ENCODE measurements around the gene BTBD2. TPM values are rescaled to one million over a fixed set of nuclear protein-coding genes. Genes with fewer than 3 reads are reported as not detected.

The BTBD2 gene
- total and polyA plus RNA-seq, 2 of the 8 experiments (the other 6 are each of a cell fraction or from before 2014, with no cell fraction given) = 91.7 to 92.3 TPM

DNA sequence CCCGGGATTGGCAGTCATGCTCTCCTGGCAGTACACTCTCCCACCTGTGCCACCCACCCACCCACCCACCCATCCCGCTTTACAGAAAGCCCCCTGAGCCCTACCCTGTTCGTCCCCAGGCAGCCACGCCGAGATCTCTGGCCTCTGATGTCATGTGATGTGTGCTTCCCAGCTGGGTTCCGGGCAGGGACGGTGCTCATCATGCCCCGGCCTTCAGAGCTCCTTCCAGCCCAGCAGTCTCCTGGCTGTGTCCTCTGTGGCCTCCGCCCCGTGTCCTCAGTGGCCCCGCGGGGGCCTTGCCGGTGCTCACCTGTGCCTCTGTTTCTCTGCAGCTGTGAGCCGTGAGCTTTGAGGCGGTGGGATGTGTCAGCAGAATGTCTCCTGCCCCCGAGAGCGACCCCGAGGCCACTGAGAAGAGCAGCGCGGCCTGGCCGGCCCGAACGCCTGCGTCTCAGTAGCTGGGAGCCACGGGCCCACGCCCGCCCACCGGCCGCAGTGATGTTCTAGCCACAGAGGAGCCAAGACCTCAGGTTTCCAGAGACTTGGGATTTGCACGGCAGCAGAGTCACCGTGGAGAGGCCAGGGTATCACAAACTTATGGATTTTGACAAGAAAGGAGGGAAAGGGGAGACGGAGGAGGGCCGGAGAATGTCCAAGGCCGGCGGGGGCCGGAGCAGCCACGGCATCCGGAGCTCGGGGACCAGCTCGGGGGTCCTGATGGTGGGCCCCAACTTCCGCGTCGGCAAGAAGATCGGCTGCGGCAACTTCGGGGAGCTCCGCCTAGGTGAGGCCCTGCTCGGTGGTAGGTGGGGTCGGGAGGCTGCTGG, 46.1 kb downstream of the BTBD2 start (continued):
- TF ChIP-seq, protein P1, sequence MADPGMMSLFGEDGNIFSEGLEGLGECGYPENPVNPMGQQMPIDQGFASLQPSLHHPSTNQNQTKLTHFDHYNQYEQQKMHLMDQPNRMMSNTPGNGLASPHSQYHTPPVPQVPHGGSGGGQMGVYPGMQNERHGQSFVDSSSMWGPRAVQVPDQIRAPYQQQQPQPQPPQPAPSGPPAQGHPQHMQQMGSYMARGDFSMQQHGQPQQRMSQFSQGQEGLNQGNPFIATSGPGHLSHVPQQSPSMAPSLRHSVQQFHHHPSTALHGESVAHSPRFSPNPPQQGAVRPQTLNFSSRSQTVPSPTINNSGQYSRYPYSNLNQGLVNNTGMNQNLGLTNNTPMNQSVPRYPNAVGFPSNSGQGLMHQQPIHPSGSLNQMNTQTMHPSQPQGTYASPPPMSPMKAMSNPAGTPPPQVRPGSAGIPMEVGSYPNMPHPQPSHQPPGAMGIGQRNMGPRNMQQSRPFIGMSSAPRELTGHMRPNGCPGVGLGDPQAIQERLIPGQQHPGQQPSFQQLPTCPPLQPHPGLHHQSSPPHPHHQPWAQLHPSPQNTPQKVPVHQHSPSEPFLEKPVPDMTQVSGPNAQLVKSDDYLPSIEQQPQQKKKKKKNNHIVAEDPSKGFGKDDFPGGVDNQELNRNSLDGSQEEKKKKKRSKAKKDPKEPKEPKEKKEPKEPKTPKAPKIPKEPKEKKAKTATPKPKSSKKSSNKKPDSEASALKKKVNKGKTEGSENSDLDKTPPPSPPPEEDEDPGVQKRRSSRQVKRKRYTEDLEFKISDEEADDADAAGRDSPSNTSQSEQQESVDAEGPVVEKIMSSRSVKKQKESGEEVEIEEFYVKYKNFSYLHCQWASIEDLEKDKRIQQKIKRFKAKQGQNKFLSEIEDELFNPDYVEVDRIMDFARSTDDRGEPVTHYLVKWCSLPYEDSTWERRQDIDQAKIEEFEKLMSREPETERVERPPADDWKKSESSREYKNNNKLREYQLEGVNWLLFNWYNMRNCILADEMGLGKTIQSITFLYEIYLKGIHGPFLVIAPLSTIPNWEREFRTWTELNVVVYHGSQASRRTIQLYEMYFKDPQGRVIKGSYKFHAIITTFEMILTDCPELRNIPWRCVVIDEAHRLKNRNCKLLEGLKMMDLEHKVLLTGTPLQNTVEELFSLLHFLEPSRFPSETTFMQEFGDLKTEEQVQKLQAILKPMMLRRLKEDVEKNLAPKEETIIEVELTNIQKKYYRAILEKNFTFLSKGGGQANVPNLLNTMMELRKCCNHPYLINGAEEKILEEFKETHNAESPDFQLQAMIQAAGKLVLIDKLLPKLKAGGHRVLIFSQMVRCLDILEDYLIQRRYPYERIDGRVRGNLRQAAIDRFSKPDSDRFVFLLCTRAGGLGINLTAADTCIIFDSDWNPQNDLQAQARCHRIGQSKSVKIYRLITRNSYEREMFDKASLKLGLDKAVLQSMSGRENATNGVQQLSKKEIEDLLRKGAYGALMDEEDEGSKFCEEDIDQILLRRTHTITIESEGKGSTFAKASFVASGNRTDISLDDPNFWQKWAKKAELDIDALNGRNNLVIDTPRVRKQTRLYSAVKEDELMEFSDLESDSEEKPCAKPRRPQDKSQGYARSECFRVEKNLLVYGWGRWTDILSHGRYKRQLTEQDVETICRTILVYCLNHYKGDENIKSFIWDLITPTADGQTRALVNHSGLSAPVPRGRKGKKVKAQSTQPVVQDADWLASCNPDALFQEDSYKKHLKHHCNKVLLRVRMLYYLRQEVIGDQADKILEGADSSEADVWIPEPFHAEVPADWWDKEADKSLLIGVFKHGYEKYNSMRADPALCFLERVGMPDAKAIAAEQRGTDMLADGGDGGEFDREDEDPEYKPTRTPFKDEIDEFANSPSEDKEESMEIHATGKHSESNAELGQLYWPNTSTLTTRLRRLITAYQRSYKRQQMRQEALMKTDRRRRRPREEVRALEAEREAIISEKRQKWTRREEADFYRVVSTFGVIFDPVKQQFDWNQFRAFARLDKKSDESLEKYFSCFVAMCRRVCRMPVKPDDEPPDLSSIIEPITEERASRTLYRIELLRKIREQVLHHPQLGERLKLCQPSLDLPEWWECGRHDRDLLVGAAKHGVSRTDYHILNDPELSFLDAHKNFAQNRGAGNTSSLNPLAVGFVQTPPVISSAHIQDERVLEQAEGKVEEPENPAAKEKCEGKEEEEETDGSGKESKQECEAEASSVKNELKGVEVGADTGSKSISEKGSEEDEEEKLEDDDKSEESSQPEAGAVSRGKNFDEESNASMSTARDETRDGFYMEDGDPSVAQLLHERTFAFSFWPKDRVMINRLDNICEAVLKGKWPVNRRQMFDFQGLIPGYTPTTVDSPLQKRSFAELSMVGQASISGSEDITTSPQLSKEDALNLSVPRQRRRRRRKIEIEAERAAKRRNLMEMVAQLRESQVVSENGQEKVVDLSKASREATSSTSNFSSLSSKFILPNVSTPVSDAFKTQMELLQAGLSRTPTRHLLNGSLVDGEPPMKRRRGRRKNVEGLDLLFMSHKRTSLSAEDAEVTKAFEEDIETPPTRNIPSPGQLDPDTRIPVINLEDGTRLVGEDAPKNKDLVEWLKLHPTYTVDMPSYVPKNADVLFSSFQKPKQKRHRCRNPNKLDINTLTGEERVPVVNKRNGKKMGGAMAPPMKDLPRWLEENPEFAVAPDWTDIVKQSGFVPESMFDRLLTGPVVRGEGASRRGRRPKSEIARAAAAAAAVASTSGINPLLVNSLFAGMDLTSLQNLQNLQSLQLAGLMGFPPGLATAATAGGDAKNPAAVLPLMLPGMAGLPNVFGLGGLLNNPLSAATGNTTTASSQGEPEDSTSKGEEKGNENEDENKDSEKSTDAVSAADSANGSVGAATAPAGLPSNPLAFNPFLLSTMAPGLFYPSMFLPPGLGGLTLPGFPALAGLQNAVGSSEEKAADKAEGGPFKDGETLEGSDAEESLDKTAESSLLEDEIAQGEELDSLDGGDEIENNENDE (IDR thresholded peaks at IDR 0.05; ENCODE audit: insufficient replicate concordance, low read length) = no peak
- TF ChIP-seq, protein P2, sequence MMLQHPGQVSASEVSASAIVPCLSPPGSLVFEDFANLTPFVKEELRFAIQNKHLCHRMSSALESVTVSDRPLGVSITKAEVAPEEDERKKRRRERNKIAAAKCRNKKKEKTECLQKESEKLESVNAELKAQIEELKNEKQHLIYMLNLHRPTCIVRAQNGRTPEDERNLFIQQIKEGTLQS (IDR thresholded peaks at IDR 0.05; ENCODE audit: insufficient read depth, low read depth, low read length) = no peak
- TF ChIP-seq JUND (IDR thresholded peaks at IDR 0.05; ENCODE audit: low read length) (no peak), SP4 (IDR thresholded peaks at IDR 0.05; ENCODE audit: low read length) (no peak), CEBPB (IDR thresholded peaks at IDR 0.05; ENCODE audit: low read depth, low read length) (no peak)
